Ecto neural progenitor cell (in vitro differentiated cells): Measurements from ENCODE around the gene AWAT2.

Source experiments
- DNase-seq: peaks from one replicate; pipeline ENCODE4 v3.0.0-alpha.2; 2018; ENCODE audit warnings: low spot score

AWAT2 gene

GRCh38 chrX:70042399-70043371 is 7.1 kb downstream of the AWAT2 start:
- DNase-seq, result no peak

DNA sequence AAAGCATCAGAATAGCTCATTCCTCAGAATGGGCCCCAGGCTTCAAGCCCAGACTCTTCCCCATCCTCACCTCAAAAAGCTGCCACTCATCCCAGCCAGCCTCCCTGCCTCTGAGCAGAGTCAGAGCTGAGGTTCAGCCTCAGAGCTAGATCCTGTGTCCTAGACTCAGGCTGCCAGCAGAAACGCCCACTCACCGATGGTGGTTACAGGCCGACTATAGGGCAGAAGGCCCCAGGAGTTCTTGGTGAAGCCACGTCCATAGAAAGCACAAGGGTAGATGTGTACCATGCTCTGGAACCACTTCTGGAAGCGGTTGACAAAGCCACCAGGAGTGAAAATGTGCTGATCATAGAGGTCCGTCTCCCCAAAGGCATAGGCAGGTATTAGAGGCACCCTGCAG is 7.7 kb downstream of the AWAT2 start:
- no peak for DNase-seq

- DNase-seq, result no peak
Measured at GRCh38 chrX:70039758-70040157, 10.0 kb downstream of the AWAT2 start.

- DNase-seq, result no peak
Measured at GRCh38 chrX:70038951-70039350, 10.8 kb downstream of the AWAT2 start.

GRCh38 chrX:70038515-70038914 is 11.2 kb downstream of the AWAT2 start:
- DNase-seq, result no peak

DNA sequence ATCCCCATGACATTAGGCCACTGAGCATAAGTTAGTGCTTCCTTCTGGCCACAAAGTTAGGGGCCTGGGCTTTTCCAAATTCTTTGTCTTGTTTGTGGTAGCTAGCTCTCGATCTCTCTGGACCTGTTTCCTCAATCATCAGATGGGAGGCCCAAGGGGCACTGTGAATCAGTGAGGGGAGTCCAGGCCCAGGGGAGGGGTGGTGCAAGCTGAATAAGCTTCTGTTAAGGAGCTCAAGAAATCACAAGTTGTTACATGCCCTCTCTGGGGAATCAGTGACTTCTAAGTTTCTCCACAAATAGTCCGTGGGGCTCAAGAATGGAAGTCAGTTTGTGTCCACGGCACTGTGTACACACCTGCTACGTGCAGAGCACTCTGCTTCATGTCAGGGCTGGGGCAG is 15.1 kb downstream of the AWAT2 start:
- no peak for DNase-seq

- peak; percentile 55 for DNase-seq
Measured at GRCh38 chrX:70033348-70034051, 16.2 kb downstream of the AWAT2 start.

DNA sequence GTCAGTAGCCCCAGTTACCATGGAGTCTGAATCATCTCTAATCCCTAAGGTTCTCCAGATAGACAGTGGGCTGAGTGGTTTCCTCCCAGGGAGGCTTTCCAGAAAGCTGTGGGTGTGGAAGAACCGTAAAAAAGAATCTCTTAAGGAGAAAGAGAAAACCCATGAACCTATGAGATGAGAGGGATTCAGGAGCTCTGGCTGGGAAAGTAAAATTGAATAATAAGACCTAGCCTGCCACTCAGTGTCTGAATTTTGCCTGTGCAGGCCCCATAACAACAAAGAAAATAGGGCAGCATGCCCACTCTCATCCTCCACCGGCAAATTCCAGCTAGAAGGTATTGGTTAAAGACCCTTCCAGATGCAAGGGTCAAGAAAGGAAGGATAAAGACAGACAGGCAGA is 16.9 kb downstream of the AWAT2 start:
- no peak for DNase-seq

DNA sequence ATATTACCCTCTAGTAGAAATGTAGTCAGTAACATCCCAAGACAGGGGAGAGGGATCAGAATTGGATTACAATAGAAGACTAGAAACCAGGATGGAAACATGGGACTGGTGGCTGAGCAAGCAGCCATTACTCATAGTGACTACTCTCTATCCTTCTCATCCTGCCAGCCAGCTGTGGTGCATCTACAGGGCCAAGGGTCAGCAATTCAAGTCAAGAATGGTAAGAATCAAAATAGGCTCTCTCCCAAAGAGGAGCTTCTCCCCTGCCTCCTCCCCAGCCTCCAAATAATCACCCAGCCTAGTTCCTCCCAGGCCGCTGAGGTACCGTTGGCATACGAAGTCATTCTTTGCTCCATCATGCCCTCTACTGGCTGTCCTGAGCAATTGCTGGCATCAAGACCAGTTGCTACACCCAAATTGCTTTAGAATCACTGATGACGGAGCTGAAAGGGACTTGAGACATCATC is 19.4 kb downstream of the AWAT2 start:
- peak; percentile 61 for DNase-seq

DNA sequence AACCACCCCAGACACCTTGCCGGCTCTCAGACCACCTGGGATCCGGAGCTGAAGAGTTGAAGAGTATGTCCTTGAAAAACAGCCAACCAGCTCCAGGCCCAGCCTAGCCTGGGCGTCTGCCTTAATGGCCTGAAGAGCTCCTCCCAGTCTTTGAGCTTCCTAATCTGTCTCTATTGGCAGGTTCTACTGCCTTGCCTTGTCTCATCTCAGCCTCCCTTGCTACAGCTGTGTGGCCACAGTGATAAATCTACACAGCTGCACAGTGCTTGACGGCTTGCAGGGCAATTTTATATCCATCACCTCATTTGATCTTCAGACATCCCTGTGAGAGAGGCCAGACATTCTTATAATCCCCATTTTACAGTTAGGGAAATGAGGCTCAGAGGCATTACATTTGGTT is 19.9 kb downstream of the AWAT2 start:
- no peak for DNase-seq

DNA sequence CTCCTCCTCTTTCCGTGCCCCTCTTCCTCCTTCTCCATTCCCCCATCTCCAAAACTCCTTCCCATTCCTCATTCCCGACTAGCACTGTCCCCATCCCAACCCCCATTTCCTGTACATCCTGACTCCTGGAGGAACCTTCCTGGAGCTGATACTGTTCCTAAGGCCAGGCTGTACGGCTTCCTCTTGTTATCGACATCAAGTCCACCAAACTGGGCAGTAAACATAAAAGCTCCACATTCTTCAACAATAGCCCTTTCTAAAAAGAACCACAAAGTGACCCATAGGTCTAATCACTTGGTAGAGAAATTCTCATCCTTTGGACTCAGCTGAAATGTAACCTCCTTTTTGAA is 22.9 kb downstream of the AWAT2 start:
- DNase-seq, result no peak

- DNase-seq, result no peak
Measured at GRCh38 chrX:70026112-70026850, 23.5 kb downstream of the AWAT2 start.

DNA sequence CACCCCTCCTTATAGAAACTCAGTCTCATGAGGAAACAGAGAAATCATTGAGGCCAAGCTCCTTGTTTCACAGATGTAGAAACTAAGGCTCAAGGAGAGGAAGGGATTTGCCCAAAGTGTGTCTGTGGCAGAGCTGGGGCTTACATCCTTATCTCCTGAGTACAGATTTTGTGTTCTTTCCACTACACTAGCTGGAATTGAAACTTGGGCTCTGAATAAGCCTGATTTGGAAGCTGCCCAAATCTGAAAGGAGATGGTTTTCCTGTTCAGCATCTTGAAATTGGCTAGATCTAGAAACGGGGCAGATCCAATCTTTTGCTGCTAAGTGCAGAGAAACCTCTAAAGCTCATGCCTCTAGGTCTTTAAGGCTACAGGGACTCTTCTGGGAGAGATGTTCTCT is 24.3 kb downstream of the AWAT2 start:
- DNase-seq, result no peak

DNA sequence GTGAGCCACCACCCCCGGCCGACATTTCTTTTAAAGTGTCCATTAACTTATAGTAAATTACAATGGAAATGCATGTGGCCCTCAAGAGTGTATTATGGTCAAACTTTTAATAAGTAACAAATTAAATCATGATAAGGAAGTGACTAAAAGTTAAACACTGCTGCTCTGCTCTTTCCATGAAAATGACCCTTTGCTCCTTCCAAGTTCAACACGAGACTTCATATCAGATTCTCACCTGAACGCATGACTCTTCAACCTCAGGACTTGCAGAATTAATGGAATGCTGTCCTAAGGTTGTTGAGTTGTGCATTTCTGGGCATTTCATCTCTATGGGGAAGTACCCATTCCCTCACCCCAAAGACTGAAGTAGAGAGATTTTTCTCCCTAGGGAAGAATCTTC is 27.1 kb downstream of the AWAT2 start:
- no peak for DNase-seq

DNA sequence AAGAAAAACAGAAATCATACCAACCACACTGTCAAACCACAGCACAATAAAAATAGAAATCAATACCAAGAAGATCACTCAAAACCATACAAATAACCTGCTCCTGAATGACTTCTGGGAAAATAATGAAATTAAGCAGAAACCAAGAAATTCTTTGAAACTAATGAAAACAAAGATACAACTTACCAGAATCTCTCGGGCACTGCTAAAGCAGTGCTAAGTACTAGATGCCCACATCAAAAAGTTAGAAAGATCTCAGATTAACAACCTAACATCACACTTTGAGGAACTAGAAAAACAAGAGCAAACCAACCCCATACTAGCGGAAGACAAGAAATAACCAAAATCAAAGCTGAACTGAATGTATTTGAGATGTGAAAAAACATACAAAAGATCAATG is 33.2 kb downstream of the AWAT2 start:
- no peak for DNase-seq

DNA sequence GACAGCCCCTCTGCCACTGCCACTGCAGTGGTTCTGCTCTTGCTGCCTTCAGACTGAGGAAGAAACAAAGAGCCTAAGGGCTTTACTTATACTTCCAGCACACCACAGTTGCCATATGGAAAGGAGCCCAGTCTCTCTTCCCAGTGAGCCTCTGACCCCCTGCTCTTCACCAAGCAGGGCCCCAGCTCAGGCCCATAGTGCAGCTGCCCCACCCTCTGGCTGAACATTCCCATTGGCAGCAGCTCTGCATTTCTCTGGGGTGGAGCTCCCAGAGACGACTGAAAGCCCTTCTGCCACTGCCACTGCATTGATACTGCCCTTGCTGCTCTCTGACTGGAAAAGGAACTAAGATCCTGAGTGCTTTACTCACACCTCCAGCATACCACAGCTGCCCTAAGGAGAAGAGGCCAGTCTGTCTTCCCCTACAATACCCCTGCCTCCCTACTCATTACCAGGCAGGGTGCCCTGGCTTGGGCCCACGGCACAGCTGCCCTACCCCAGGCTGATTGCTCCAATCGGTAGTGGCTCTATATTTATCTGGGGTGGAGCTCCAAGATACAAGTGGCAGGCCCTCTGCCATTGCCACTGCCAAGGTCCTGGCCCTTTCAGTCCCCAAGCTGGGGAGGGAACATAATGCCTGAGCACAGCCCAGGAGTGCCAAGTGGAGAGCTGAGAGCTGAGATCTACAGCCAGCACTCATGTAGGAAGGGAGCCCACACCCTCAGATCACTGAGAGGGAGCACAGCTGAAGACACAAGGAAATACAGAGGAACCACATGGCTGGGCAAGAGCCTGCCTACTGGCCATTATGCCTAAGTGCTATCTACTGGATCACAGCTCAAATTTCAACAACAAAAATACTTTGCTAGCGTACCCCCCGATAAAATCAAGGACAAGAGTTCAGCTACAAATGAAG is 36.0 kb downstream of the AWAT2 start:
- no peak for DNase-seq

GRCh38 chrX:70012756-70013155 is 37.0 kb downstream of the AWAT2 start:
- DNase-seq, result no peak

- no peak for DNase-seq
Measured at GRCh38 chrX:70009970-70010369, 39.8 kb downstream of the AWAT2 start.

DNA sequence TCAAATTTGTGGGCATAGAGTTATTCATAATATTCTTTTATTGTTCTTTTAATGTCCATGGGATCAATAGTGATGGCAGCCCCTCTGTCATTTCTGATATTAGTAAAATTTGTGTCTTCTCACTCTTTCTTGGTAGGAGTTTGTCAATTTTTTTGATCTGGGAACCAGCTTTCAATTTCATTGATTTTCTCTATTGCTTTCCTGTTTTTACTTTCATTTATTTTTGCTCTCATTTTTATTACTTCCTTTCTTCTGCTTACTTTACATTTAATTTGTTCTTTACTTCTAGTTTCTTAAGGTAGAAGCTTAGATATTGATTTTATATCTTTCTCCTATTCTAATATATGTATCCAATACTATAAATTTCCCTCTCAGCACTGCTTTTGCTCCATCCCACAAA is 40.7 kb downstream of the AWAT2 start:
- DNase-seq, result no peak

- DNase-seq, result no peak
Measured at GRCh38 chrX:70007946-70008345, 41.8 kb downstream of the AWAT2 start.

DNA sequence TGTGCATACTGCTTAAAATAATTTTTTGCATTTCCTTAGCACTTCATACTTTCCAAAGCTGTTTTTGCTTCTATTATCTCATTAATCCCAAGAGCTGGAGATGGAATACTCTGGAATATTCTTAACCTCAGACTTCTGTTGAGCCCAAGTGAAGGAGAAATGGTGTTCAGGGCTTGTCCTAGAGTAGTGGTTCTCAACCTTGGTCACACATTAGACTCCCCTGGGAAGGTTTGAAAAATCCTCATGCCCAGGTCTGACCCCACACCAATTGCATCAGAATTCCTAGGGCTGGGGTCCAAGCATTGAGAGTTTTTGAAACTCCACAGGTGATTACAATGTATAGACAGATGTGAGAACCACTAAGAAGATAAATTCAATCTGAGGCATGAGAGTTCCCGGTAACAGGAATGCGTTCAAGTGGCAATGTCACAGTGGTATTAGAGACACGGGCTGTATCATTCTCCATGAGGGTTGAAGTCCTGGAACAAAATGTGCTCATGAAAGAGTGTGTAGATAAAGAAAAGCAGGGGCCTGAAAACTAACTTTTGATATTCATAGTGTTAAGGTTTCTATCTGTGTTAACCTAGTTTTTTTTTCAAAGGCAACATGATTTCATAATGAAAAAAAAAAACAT is 47.9 kb downstream of the AWAT2 start:
- no peak for DNase-seq
